HUDEP-2 (cell line): ENCODE measurements around the gene ESR2.
A peak's percentile ranks its signal among the peaks of the same experiment; 100 is the strongest.
"Not testable (repeated sequence)": the region's sequence is repeated elsewhere in the genome, so short reads cannot be mapped to it uniquely, and the experiment has no call there.

Experiments
- DNase-seq, 76 experiments: peaks; one replicate each; lab custom pipeline; 2025; ENCODE audit not compliant: unreplicated experiment in 76 of 76; lab: John Stamatoyannopoulos, UW

The ESR2 gene

DNA sequence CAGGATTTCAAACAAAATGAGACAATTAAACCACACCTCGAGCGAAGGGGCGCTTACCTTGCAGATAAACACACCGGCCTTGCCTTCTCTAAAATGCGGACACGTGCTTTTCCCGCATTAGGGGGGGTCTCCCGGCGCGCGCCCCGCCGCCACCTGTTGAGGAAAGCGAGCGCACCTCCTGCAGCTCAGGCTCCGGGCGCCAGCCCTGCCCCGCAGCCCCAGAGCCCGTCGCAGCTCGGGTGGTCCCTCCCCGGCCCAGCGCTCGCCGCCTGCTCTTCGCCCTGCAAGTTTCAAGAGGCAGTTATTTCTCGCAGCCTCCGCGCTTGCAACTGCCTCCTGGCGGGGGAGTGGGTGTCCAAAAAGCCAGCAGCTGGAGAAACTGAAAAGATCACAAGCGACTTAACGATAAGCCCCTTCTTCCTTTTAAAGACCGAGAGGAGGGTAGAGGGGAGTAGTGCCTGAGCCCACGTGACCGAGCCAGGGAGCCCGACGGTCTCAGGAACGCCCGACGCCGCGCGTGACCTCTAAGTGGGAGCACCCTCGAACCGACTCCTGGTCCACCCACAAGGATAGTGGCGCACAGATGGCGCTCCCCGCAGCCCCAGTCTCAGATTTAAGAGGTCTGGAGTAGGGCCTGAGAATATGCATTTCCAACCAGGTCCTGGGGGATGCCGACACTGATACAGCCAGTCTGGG lies at the start of gene ESR2:
TSS of gene ESR2 (minus strand) at position 396 of the 696 bp plus-strand sequence. CDS start 11,386 bp downstream, outside the sequence.
- peak in 40 of 76 experiments; percentile 7 to 61 (median 36) for DNase-seq

DNA sequence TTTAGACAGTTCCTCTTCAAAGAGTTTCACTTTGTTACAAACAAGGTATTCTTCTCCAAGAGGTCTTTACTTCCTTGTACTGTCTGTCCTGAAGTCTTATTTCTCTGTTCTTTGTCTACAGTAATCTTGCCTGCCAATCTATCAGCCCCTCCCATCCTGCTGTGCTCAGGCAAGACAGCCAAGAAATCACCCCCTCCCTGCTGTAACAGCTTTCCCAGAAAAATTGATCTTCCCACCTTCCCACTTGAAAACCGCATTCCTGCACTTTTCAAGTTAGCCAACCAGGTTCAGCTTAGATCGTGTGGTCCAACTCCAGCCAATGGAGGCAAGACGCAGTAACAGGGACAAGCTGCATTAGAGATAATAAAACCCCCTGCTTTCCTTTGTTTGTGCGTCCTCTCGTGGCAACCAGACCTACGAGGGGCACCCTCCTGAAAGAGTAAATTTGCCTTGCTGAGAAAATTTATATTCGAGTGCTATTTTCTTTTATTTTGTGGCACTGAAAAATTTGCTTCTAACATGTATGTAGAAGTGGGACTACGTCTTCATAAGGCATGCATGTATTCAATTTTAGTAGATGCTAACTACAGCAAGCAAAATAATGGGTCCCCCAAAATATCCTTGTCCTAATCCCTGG lies 46.5 kb upstream of the ESR2 start:
- peak in 1 of 76 experiments; percentile 1 for DNase-seq

DNA sequence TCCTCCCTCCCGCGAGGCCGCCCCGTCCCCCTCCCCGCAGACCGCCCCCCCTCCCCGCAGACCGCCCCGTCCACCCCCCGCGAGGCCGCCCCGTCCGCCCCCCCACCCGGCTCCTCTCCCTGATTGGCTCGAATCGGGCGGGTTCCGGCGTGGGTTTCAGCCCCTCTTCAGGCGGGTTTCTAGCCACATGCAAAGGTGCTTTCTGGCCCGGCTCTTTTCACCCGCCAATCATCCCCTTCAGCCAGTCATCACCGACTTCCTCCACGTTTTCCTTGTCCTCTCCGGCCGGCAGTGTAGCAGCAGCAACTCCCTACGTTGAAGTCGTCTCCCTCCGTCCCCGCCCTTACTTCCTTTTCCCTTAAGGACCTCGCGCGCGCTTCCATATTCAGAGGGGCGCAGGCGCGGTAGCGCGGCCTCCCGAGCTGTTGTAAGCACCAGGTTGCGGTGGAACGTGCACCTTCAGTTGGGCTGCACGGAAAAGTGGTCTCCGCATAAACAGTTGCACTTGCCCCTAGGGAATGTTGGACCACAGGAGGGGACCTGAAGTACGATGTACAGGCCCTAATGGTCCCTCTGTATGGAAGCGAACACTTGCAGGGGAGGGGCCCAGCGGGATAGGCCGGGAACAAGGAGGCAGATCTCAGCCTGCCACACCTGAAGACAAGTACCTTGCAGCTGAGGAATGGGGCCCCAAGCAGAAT lies 44.6 kb upstream of the ESR2 start:
- peak; percentile 22 to 96 (median 90) for DNase-seq

DNA sequence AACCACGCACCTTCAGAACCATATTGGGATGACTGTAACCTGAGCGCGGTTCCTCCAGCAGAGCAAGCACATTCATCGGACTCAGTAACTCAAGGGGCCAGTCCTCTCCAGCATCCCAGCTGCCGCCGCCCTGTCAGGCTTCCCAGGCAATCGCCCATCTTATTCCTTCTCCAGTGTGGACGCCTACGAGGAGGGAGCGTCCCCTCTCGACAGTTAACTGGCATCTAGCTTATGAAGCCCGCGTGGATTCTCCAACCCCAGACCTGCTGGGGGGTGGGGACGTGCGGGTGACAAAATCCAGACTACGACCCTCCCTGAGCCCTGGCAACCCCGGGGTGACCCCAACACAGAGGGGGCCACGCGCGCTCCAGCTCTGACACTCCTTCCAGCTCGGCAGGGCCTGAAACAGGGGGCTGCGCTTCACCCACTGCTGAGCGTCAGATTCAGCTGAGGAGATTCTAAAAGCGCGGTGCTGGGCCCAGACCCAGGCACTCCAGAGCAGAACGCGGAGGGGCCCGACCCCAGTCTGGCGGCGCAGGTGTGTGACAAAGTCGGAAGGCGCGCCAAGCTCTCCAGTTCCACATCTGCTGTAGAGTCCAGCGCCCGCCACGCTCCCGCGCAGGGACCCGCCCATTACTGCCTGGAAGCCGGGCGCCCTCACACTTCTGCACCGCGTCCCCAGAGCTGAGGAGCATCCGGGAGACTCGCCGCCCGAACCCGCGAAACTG lies 43.9 kb upstream of the ESR2 start:
- DNase-seq = peak in 41 of 76 experiments; percentile 2 to 77 (median 46)

DNA sequence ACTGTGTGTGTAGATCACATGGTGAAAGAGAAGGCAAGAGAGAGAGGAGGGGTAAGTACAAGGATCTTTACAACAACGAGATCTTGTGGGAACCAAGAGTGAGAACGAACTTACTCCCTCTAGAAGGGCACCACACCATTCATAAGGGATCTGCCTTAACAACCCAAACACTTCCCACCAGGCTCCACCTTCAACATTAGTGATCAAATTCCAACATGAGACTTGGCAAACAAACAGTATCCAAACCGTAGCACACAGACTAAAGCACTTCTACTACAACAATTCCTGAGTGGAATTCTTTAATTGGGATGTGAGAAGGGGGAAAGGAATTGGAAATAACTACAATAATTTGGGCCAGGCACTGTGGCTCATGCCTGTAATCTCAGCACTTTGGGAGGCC lies 35.0 kb upstream of the ESR2 start:
- no peak for DNase-seq

DNA sequence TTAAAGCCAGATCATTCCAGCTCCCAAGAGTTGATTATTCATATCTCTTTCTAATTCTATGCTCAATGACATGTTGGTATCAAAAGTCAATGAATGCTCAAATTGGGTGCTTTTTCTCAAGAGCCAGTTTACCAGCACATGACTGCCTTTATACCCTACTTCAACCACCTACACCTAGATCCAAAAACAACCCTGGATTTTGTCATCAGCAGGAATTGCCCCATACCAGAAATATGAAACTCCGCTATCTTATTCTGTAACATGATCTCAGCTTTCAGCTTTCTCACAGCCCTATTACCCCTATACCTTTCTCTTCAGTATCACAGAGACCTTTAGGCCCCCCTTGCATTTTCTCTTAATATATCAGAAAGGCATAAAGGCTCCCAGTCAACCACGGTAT lies 32.3 kb upstream of the ESR2 start:
- DNase-seq = no peak

DNA sequence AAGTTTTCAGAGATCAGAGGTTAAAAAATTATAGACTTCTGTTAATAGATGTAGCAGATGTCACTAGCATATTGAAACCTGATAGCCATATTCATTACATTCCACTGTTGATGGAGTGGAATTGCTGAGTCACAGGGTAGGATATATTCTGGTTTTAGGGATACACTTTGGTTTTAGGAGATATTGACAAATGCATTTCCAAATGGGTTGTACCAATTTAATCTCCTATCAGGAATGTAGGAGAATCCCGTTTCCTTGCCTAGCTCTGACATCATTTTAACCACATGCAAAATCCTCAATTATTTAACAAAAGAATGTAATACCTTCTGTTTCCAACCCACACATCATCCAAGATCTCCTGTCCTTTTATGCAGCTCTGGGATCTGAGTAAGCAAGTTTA lies 30.7 kb upstream of the ESR2 start:
- no peak for DNase-seq

DNA sequence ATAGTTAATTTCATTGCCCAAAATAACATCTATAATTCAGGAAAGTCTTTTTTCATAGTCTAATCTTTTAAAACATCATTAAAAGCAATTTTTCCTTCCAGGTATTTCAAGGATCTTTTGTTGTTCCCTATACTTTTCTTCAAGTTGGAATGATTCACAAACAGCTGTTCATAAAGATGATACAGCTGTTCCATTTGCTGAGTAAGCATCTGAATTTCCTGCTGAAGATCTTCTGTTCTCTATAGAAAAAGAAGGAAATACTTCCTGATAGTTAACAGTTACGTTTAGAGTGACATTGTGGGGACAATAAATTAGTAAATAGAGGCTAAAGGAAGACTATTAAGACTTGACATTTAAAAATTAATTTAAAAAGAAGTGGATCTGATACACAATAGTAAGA lies 30.3 kb upstream of the ESR2 start:
- no peak for DNase-seq

DNA sequence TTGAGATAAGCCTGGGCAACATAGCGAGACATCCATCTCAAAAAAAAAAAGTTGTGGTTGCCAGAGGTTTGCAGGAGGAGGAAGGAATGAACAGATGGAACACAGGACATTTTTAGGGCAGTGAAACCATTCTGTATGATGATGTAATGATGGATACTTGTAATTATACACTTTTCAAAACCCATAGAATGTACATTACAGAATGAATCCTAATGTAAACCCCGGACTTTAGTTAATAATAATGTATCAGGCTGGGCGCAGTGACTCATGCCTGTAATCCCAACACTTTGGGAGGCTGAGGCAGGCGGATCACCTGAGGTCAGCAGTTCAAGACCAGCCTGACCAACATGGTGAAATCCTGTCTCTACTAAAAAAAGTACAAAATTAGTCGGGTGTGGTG lies 26.2 kb upstream of the ESR2 start:
- DNase-seq = not testable (repeated sequence)

DNA sequence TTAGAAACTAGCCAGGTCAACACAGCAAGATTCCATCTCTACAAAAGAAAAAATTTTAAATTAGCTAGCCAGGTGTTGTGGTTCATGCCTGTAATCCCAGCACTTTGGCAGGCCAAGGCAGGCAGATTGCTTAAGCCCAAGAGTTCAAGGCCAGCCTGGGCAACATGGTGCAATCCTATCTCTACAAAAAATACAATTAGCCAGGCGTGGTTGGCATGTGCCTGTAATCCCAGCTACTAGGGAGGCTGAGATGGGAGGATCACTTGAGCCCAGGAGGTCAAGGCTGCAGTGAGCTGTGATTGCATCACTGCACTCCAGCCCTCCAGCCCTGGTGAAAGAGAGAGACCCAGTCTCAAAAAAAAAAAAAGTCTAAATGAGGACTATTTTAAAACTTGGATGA lies 24.5 kb upstream of the ESR2 start:
- not testable (repeated sequence) for DNase-seq

DNA sequence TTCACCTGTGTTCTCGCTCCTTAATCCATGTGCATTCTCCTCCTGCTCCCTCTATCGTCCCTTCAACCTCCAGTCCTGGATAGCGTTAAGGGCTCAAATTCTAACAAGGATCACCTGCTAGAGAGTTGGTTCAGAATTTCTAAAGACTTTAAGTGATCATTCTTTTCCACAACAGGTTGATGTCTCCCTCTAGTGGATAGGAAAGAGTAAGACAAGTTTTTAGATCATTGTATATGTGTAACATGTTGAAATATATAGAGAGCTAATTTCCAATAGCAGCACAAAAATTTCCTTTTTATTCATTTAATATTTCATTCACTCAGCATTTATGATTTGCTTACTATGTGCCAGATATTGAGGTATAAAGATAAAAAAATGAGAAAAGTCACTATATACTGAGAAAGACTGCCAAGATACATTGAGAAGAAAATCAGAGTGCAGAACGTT lies 9.3 kb upstream of the ESR2 start:
- peak in 14 of 76 experiments; percentile 0 to 30 (median 16) for DNase-seq

DNA sequence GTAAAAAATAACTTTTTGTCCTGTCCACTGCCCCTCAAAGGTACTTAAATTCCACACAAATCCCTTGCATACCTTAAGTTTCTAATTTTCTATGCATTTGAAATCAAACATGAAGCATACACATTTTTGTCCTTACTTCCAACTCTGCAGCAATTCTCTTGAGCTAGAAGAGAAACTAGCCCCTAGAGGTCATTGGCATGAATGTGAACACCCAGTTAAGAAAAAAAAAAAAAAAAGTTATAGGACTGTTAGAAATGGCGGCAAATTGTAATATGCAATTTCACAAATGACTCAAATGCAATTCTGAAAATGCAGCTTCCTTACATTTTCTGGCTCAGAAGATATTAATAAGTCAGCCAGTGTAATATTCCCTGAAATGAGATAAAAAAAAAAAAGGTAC lies 4.6 kb upstream of the ESR2 start:
- no peak for DNase-seq

DNA sequence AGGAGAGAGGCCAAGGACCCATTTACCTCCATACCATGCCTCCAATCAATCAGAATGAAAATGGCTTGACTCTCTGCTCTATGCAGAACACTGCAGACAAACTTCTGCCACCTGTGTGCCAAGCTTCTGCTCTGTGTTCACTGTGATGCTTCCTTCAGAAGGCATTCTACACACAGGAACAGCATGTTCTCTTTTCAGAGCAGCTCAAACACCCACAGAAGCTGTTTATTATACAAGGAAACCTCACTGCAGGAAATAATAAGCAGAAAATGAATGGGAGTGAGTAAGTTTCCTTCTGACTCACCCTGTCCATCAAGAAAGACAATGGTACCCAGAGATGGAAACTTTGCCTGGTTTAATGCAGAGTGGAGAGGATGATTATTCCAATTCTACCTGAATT lies 2.4 kb upstream of the ESR2 start:
- no peak for DNase-seq

DNA sequence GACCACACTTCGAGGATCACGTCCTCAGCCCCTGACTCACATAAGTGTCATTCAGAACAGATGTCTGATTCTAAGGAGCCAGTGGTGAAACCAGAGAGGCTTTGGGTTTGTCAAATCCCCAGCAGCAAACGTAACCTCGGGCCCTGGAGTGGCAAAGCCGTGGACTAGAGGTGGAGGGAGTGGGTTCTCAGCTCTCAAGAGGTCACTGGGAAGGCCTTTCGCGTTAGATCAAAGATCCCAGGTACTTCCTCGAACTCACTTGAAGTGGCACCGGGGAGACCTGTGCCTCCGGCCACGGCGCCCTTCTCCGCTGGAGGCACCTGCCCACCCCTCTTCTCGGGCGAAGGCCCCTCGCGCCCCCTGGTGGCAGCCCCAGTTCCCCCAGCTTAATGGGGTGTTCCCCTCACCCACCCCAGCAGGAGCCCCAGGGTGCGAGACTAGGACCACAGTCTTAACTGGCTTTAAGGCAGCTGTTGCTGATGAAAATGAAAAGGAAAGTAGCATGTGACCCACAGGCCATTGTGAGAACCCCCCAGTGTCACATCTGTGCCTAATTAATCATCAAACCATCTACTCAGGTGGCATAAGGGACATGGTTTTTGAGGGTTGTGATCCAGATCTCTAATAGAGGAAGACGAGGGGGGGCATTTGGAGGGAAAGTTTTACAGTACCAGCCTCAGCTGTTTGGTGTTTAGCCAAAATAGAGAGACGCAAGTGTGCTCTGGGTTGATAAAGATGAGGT lies 672 bp upstream of the ESR2 start:
- peak in 72 of 76 experiments; percentile 2 to 83 (median 63) for DNase-seq

DNA sequence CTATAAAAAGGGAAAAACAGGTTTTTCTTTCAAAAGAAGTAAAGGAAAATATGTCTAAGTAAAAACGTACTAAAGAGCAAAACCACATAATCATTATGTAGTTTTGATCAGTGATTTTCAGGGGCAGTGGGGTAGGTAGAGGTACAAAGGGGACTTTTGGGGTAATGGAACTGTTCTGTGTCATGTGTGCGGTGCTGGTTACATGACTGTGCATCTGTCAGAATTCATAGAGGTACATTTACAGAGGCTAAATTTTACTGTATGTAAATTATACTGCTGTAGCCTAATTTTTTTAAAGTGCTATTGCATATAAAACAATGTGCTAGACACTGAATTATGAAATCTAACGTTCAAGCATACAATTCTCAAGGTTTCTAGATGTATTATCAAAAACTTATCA lies 2.0 kb downstream of the ESR2 start:
- no peak for DNase-seq

DNA sequence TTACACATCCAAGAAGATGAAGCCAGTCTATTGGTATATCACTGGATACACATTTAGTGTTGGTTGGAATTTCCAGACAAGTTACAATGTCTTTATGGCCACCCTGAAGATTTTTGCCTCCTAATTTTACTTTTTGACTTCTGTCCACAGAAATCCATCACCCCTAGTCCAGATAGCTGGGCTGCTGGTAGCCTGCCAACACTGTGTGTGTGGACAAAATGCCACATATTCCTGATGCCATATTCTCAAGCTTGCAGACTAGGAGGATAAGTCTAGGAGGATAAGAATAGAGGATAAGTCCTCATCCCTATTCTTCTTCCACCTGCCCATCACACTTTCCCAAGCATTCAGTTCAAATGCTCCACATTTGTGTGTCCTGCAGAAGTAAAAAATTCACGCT lies 4.6 kb downstream of the ESR2 start:
- DNase-seq = no peak

DNA sequence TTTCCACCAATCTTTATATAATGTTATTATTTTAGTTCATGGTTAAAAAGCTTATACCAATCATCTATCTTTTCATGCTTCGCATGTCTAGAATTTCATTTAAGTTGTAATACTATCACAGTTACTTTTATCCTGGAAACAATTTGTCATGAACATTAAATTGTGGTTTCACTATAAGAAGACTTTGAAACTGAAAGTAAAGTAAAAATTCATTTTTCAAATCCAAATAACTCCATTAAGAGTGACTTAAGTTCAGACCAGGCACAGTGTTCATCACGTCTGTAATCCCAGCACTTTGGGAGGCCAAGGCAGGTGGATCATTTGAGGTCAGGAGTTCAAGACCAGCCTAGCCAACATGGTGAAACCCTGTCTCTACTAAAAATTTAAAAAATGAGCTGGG lies 12.4 kb downstream of the ESR2 start:
- DNase-seq = no peak

DNA sequence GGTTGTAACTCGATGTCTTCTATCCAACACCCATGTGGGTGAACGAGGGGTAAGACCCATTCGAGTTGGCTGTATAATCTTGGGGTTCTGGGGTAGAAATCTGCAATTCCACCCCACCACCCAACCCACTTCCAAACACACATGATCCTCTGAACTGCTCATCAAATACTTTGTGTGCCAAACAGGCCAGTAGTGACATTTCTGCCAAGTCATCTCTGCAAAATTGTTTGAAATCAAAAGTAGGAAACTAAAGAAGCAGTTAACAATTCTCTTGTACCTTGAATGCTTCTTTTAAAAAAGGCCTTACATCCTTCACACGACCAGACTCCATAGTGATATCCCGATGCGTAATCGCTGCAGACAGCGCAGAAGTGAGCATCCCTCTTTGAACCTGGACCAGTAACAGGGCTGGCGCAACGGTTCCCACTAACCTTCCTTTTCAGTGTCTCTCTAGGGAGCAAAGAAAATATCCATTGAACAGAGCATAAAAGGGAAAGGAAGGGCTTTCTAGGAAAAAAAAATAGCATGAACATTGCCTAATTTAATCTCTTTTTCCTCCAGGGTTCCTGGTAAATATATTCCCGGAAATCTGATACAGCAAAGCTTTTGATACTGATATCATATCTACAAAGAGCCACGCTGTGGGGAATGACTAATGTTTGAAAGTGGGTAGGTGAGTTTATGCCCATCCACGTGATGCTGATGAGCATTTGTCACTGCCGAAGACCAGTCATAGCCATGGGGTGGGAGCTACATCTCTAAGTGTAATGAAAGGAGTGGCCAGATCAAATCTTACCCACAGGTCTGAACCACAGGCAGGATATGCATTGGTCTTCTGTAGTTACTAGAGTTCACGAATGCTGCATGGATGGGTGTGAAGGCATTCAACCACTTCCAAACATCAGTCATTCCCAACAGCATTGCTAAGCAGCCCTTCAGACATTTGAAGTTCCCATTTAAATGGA lies 14.2 kb downstream of the ESR2 start:
- DNase-seq = peak in 73 of 76 experiments; percentile 7 to 92 (median 61)

DNA sequence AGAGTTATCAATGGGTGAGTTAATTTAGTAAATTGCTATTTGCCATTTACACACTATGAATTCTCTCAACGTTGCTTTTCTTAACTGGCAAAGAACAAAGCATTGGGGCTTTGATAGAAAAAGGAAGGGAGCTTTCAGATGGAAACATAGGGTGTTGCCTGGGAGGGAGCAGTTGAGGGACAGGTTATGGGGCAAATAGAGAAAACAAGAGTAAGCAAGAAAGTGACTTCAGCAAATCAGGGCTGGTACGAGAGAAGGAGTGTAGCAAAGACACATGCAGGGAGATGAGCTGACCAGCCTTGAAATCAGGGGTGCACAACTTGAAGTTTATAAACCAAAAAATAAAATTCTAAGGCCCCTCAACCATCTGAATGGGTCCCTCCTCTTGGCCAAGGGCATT lies 15.7 kb downstream of the ESR2 start:
- DNase-seq = no peak
